Measurements from ENCODE around the gene GRHPR.

DNA sequence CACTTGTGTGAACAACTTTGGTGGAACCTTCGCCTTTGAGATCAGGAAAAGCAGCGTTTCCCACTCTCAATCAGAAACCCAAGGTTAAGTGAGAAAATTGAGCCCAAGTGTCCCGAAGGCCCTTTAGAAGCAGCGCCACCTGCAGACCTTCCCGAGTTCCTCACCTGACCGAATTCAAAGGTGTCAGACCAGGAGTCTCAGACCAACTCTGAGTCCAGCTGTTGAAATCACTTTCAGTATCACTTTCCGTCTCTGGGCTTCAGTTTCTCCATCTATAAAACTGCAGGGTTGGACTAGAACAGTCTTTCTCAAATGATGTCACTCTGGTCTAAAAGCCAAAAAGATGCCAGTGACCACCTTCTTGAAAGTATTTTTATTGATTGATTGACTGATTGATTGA lies 31.7 kb upstream of the GRHPR start:
- TF ChIP-seq EZH2 (IDR thresholded peaks at IDR 0.05) = no peak
- TF ChIP-seq POLR2AphosphoS5 (IDR thresholded peaks at IDR 0.05; ENCODE audit: borderline replicate concordance, low read depth, low read length) = no peak
- no peak for TF ChIP-seq FOXP2 (optimal IDR thresholded peaks at IDR 0.05; ENCODE audit: control extremely low read depth, extremely low read length, insufficient read depth)

Measured in SK-N-MC (cell line).